ENCODE measurements around the gene MLC1.

MLC1 gene

DNA sequence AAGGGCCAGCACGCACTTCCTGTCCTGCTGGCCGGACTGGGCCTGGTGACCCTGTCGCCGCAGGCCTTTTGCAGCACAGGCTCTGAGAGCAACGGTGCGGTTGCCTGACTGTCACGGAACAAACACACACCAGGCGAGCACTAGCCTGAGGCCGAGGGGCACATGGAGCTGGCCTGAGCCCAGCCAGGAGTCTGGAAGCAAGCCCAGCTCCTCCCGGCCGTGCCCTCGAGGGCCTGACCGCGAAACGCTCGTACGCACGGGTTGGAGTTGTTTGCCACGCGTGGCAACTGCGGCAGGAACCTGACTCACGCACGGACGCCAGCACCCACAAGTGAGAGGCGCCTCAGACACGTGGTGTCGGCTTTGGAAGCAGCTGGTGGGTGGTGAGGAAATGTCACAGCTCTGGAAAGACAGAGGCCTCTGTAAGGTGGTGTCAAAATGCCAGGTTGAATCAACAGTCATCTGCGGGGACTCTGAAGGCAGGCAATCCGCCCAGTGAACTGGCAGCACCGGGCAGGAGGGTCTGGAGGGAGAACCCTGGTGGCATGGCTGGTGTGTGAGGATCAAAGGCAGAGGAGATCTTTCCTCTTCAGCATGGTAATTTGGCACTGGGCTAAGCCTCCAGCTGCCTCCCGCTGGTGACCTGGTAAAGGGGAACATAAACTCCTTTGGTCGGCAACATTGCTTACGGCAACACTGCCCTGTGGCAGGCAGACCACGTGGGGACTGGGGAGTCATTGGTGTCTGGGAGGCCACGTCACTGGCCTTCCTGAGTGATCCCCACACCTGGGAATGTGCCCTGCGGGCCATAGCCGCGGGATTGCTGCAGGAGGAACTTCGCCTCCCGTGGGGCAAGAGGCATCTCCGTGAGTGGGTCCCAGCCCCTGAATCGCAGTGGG is 57.3 kb downstream of the MLC1 start:
- Mint-ChIP-seq H3K36me3 (ENCODE audit: low read depth) (no peaks in the 10 kb centered on the region), H3K4me1 (no peaks in the 10 kb centered on the region), H3K27me3 (ENCODE audit: low read depth) (peaks cover 36% of the 10 kb centered on the region), H3K9me3 (no peaks in the 10 kb centered on the region), H3K27ac (no peak overlapping the region), H3K4me3 (no peak overlapping the region)
- no peak for TF ChIP-seq CTCF (IDR thresholded peaks at IDR 0.05; ENCODE audit: unreplicated experiment in 3 of 3)

DNA sequence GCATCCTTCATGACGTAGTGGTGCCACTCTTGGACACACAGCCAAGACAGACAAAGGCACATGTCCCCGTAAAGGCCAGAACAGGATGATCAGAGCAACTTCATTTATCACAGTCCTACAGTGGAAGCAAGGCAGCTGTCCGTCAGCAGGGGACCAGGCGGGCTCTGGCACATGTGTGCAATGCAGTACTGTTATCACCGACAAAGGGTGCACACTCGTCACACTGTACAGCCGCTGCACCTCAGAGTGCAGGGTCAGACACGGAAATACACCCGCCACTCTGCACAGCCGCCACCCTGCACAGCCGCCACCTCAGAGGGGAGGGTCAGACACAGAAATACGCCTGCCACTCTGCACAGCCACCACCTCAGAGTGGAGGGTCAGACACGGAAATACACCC is 59.2 kb downstream of the MLC1 start:
- no peak for TF ChIP-seq CTCF (IDR thresholded peaks at IDR 0.05; ENCODE audit: unreplicated experiment in 3 of 3)
- Mint-ChIP-seq H3K27me3 (ENCODE audit: low read depth) (peaks cover 32% of the 10 kb centered on the region), H3K27ac (no peak overlapping the region), H3K4me1 (no peaks in the 10 kb centered on the region), H3K36me3 (ENCODE audit: low read depth) (no peaks in the 10 kb centered on the region), H3K4me3 (no peak overlapping the region), H3K9me3 (no peaks in the 10 kb centered on the region)

GRCh38 chr22:50022171-50022819 is 62.9 kb downstream of the MLC1 start:
- peaks cover 5% of the 10 kb centered on the region for H3K9me3 Mint-ChIP-seq
- TF ChIP-seq CTCF (IDR thresholded peaks at IDR 0.05; ENCODE audit: unreplicated experiment in 3 of 3), result no peak
- H3K36me3 Mint-ChIP-seq (ENCODE audit: low read depth), result no peaks in the 10 kb centered on the region
- peaks cover 18% of the 10 kb centered on the region for H3K27me3 Mint-ChIP-seq (ENCODE audit: low read depth)
- no peak overlapping the region for H3K27ac Mint-ChIP-seq
- peaks cover 9% of the 10 kb centered on the region for H3K4me1 Mint-ChIP-seq
- H3K4me3 Mint-ChIP-seq, result no peak overlapping the region

DNA sequence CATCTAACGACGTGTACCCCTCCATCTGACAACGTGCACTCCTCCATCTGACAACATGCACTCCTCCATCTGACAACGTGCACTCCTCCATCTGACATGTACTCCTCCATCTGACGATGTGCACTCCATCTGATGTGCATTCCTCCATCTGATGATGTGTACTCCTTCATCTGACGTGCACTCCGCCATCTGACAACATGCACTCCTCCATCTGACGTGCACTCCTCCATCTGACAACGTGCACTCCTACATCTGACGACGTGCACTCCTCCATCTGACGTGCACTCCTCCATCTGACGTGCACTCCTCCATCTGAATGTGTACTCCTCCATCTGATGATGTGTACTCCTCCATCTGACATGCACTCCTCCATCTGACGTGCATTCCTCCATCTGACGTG is 64.6 kb downstream of the MLC1 start:
- peaks cover 9% of the 10 kb centered on the region for H3K4me1 Mint-ChIP-seq
- H3K36me3 Mint-ChIP-seq (ENCODE audit: low read depth), result no peaks in the 10 kb centered on the region
- no peak overlapping the region for H3K27ac Mint-ChIP-seq
- H3K4me3 Mint-ChIP-seq, result no peak overlapping the region
- peaks cover 15% of the 10 kb centered on the region for H3K27me3 Mint-ChIP-seq (ENCODE audit: low read depth)
- H3K9me3 Mint-ChIP-seq, result peaks cover 5% of the 10 kb centered on the region
- TF ChIP-seq CTCF (IDR thresholded peaks at IDR 0.05; ENCODE audit: unreplicated experiment in 3 of 3), result no peak

DNA sequence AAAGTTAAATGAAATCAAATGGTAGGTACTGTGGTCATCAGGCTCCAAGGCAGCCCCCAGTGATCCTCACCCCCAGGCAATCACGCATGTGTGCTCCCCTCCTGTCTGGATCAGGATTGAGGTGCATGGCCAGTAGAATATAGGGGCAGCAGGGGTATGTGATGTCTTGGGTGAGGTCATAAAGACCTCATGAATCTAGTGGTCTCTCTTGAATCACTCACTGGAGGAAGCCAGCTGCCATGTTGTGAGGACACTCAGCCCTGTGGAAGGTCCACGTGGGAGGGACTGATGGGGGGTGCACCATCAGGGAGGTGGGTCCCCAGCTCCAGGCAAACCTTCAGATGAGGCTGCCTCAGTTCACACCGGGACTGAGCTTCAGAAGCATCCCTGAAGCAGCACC is 65.9 kb downstream of the MLC1 start:
- H3K9me3 Mint-ChIP-seq, result peaks cover 5% of the 10 kb centered on the region
- no peak for TF ChIP-seq CTCF (IDR thresholded peaks at IDR 0.05; ENCODE audit: unreplicated experiment in 3 of 3)
- H3K36me3 Mint-ChIP-seq (ENCODE audit: low read depth), result no peaks in the 10 kb centered on the region
- H3K4me3 Mint-ChIP-seq, result no peak overlapping the region
- H3K27me3 Mint-ChIP-seq (ENCODE audit: low read depth), result peaks cover 9% of the 10 kb centered on the region
- H3K4me1 Mint-ChIP-seq, result peaks cover 9% of the 10 kb centered on the region
- H3K27ac Mint-ChIP-seq, result no peak overlapping the region
